ENCODE data around the gene MRPL23. TPM values are rescaled to one million over a fixed set of nuclear protein-coding genes. Genes with fewer than 3 reads are reported as not detected.

The MRPL23 gene
- total and polyA plus RNA-seq, 2 of the 8 experiments (the other 6 are each of a cell fraction or from before 2014, with no cell fraction given): 86.4 to 244 TPM

DNA sequence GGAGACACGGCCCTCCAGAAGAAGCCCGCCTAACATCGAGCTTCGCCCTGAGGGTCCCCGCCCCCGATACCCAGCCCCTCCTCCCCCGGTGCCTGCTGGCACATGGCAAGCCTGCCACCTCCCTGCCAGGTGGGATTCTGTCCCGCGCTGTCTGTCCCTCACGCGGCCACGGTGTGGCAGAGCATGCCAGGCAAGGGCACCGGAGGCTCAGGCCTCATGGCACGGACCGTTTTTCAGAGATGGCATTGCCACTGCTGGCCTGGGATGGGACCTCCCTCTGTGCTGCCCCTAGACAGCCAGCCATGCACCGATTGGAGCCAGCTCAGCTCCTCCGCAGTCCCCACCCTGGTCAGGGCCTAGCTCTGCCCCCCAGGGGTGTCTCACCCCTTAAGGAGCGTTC is 19.4 kb downstream of the MRPL23 start:
- no peak for FAIRE-seq
- CTCF ChIA-PET (ENCODE audit: partially characterized antibody): interaction anchor here (0.8 to 6.6 kb wide), 14 partner anchors 9 to 189 kb away, joined by 3 to 100 read pairs (median 5); no protein-coding TSS in a partner anchor

More for the DNA sequence above, 19.4 kb downstream of the MRPL23 start:
- POLR2A ChIA-PET (ENCODE audit: partially characterized antibody): interaction anchor here (1.2 kb wide), 2 partner anchors 55 to 63 kb away, joined by 3 read pairs; no protein-coding TSS in a partner anchor
- Histone ChIP-seq H3K23me2 (ENCODE audit: low read depth, low read length) (no peaks in the 10 kb centered on the region), H3K23ac (ENCODE audit: insufficient read length) (no peak overlapping the region), H3K14ac (ENCODE audit: insufficient read length) (no peak overlapping the region), H3K27me3 (replicated peaks in 1 of 4; ENCODE audit: control insufficient read depth in 3 of 4, extremely low read depth in 1 of 4, insufficient read depth in 3 of 4, low read length in 3 of 4) (no peaks in the 10 kb centered on the region), H2BK120ac (replicated peaks; ENCODE audit: low read depth, low read length) (no peak overlapping the region), H2BK12ac (ENCODE audit: low read depth, low read length) (no peak overlapping the region), H4K91ac (replicated peaks; ENCODE audit: insufficient read length, low read length) (no peak overlapping the region), H2BK5ac (ENCODE audit: low read depth, low read length) (no peak overlapping the region), H4K8ac (ENCODE audit: extremely low read depth, insufficient read depth, low read length) (no peak overlapping the region), H4K5ac (ENCODE audit: insufficient read length, low read depth, low read length) (no peak overlapping the region), H3K9me3 (ENCODE audit: insufficient read depth in 2 of 2, low read depth in 1 of 2, low read length in 1 of 2) (no peaks in the 10 kb centered on the region), H2BK15ac (ENCODE audit: low read length) (no peak overlapping the region), H3K79me1 (ENCODE audit: low read depth, low read length) (no peaks in the 10 kb centered on the region), H3K9ac (replicated peaks in 1 of 4; ENCODE audit: extremely low read depth in 1 of 4, low read depth in 3 of 4, low read length in 3 of 4) (no peak overlapping the region), H3K18ac (ENCODE audit: extremely low read depth, low read length) (no peak overlapping the region), H2AK5ac (ENCODE audit: low read depth, low read length) (no peak overlapping the region), H3K4me2 (ENCODE audit: insufficient read depth in 1 of 2, low read depth in 2 of 2, low read length in 2 of 2) (no peak overlapping the region), H4K20me1 (replicated peaks in 1 of 2; ENCODE audit: control insufficient read depth in 1 of 2, insufficient read depth in 2 of 2, low read length in 2 of 2) (no peaks in the 10 kb centered on the region), H3K4me1 (replicated peaks in 1 of 4; ENCODE audit: control insufficient read depth in 3 of 4, insufficient read depth in 4 of 4, low read length in 3 of 4) (no peaks in the 10 kb centered on the region), H3K56ac (replicated peaks; ENCODE audit: insufficient read length, low read depth, low read length) (no peak overlapping the region), H3K79me2 (ENCODE audit: control insufficient read depth in 1 of 2, insufficient read depth in 2 of 2, low read length in 2 of 2) (no peaks in the 10 kb centered on the region), H3K4ac (replicated peaks; ENCODE audit: insufficient read length, low read depth, low read length) (no peak overlapping the region), H3K27ac (ENCODE audit: low read depth, low read length) (no peak overlapping the region), H3K36me3 (ENCODE audit: control insufficient read depth in 2 of 4, insufficient read depth in 4 of 4, low read length in 3 of 4) (no peaks in the 10 kb centered on the region), H2AFZ (ENCODE audit: low read length) (no peak overlapping the region), H3K4me3 (ENCODE audit: extremely low read depth in 1 of 4, insufficient read depth in 2 of 4, low read depth in 3 of 4, low read length in 4 of 4) (no peak overlapping the region), H2BK20ac (ENCODE audit: low read length) (no peak overlapping the region)
- no CpG with 5 or more reads among the region's 18 CpGs for WGBS, 2 experiments (ENCODE audit: extremely low coverage in 1 of 2, insufficient coverage in 1 of 2, insufficient read length in 1 of 2, insufficient replicate concordance in 2 of 2, low coverage in 1 of 2, low lambda C conversion rate in 2 of 2, missing lambda C conversion rate in 1 of 2)
- no peak for TF ChIP-seq CEBPB (IDR thresholded peaks at IDR 0.05; ENCODE audit: low read depth, low read length)
- no peak for TF ChIP-seq EP300 (IDR thresholded peaks at IDR 0.05; ENCODE audit: borderline replicate concordance in 1 of 2, low read depth in 2 of 2, low read length in 2 of 2)
- no peak for TF ChIP-seq GABPA (IDR thresholded peaks at IDR 0.05; ENCODE audit: borderline replicate concordance, insufficient read depth, low read length)
- TF ChIP-seq ASH2L (IDR thresholded peaks at IDR 0.05; ENCODE audit: low read length): no peak
- no peak for TF ChIP-seq KDM1A (IDR thresholded peaks at IDR 0.05; ENCODE audit: borderline replicate concordance, low read length)
- TF ChIP-seq BRCA1 (IDR thresholded peaks at IDR 0.05; ENCODE audit: low read depth, low read length): no peak
- no peak for TF ChIP-seq POU5F1 (IDR thresholded peaks at IDR 0.05; ENCODE audit: low read depth, low read length)
- TF ChIP-seq, protein P1, sequence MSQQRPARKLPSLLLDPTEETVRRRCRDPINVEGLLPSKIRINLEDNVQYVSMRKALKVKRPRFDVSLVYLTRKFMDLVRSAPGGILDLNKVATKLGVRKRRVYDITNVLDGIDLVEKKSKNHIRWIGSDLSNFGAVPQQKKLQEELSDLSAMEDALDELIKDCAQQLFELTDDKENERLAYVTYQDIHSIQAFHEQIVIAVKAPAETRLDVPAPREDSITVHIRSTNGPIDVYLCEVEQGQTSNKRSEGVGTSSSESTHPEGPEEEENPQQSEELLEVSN (IDR thresholded peaks at IDR 0.05): no peak
- TF ChIP-seq EZH2 (IDR thresholded peaks at IDR 0.05; ENCODE audit: low read depth, low read length, severe bottlenecking): no peak
- no peak for TF ChIP-seq GTF2F1 (IDR thresholded peaks at IDR 0.05; ENCODE audit: borderline replicate concordance, low read depth, low read length)
- TF ChIP-seq TCF12 (IDR thresholded peaks at IDR 0.05; ENCODE audit: low read depth, low read length): no peak
- TF ChIP-seq NANOG (IDR thresholded peaks at IDR 0.05; ENCODE audit: insufficient read depth, low read depth, low read length, poor library complexity, severe bottlenecking): no peak
- DNase-seq (ENCODE audit: low read depth in 1 of 2, low spot score in 2 of 2): no peak

Data from H1 (cell line).